Testis (tissue), 3 donors: ENCODE measurements around the gene CHTF18. TPM values are rescaled to one million over a fixed set of nuclear protein-coding genes. Genes with fewer than 3 reads are reported as not detected.
A peak's percentile ranks its signal among the peaks of the same experiment; 100 is the strongest.
"Not testable (repeated sequence)": the region's sequence is repeated elsewhere in the genome, so short reads cannot be mapped to it uniquely, and the experiment has no call there.

ENCODE experiments used
- DNase-seq: peaks from one replicate; pipeline ENCODE4 v3.0.0-alpha.2; 2019
- H3K27ac ChIP-seq, 2 donors: fragments of 200-600 bp; sonication (generic); one replicate each; pipeline ENCODE4 v1.5.1; 2019
- H3K27me3 ChIP-seq: fragments of 200-600 bp; sonication (generic); one replicate; pipeline ENCODE4 v1.5.1; 2019
- H3K36me3 ChIP-seq: fragments of 200-600 bp; sonication (generic); one replicate; pipeline ENCODE4 v1.5.1; 2017; ENCODE audit warnings: low read depth; ENCODE audit errors: missing control alignments
- H3K4me1 ChIP-seq: fragments of 200-600 bp; sonication (generic); one replicate; pipeline ENCODE4 v1.5.1; 2019
- H3K4me3 ChIP-seq, 2 donors: fragments of 200-600 bp; sonication (generic); one replicate each; pipeline ENCODE4 v1.5.1; 2017 to 2019
- H3K9me3 ChIP-seq: fragments of 200-600 bp; sonication (generic); one replicate; pipeline ENCODE4 v1.5.1; 2017
- CTCF ChIP-seq, 3 experiments: fragments of 450-650 bp in 2 of 3; fragments of 200-600 bp in 1 of 3; sonication (generic) in 1 of 3; IDR thresholded peaks; one replicate each; pipeline ENCODE4 v1.5.1; 2016 to 2019; ENCODE audit warnings: antibody characterized with exemption in 3 of 3, mild to moderate bottlenecking in 2 of 3, moderate library complexity in 1 of 3
- POLR2A ChIP-seq: fragments of 450-650 bp; IDR thresholded peaks from one replicate; pipeline ENCODE4 v1.6.1; 2017; ENCODE audit warnings: antibody characterized with exemption, mild to moderate bottlenecking, moderate library complexity
- WGBS, 2 donors: methylation state at CpG; one replicate each; pipeline ENCODE4 v1.1.5; 2018; 5-methylcytosine and 5-hydroxymethylcytosine counted together
- intact Hi-C: fragments of 100-400 bp; cut with DNase I; formaldehyde crosslinking; loops from one replicate; pipeline ENCODE4 v1.15.1; 2023; ENCODE audit warnings: low total_unique reads
- polyA plus RNA-seq: library from polyadenylated mRNA; stranded (reverse); fragments of 350-450 nt; fragmentation: Illumina TruSeq; extraction: RNeasy Lipid Tissue Mini Kit (QIAGEN cat#74804); gene quantifications from one replicate; pipeline ENCODE4 v1.2.3, GENCODE V29; 2014; ENCODE audit warnings: low read depth, low replicate concordance; ENCODE audit not compliant: insufficient read depth
- total RNA-seq, 2 donors: library from RNA; depleted of rRNA; stranded (reverse); fragments of >200 nt; gene quantifications; one replicate each; pipeline ENCODE4 v1.2.3, GENCODE V29; 2016

The CHTF18 gene
- total and polyA plus RNA-seq, 3 donors from 2014 or later = 32.5 to 95.0 (median 90.6) TPM

- Histone ChIP-seq H3K4me1 (peaks cover 14% of the 10 kb centered on the region), H3K36me3 (no peaks in the 10 kb centered on the region), H3K27me3 (no peaks in the 10 kb centered on the region), H3K9me3 (no peaks in the 10 kb centered on the region), H3K27ac (no peak overlapping the region), H3K4me3 (no peak overlapping the region)
- 67 to 84% methylated on average over 10 to 15 of the region's 15 CpGs for WGBS, 2 donors
- DNase-seq = no peak
- intact Hi-C loops = loop anchor here (2.0 kb wide), 1 partner anchor 59 kb away; no protein-coding TSS in a partner anchor
- TF ChIP-seq CTCF (IDR thresholded peaks at IDR 0.05) (no peak), POLR2A (no peak)
These were observed 46.3 kb upstream of the CHTF18 start for GRCh38 chr16:741986-742629.

- H3K36me3 ChIP-seq, intact Hi-C loops, H3K27ac ChIP-seq, H3K27me3 ChIP-seq, H3K4me3 ChIP-seq, H3K9me3 ChIP-seq, DNase-seq: not testable (repeated sequence)
- 80 to 83% methylated on average over 14 of the region's 14 CpGs for whole genome bisulfite sequencing, 2 donors
- H3K4me1 ChIP-seq = peaks cover 14% of the 10 kb centered on the region
These were observed 45.5 kb upstream of the CHTF18 start for GRCh38 chr16:742894-743293.

- Histone ChIP-seq H3K27ac (no peak overlapping the region), H3K4me1 (peaks cover 14% of the 10 kb centered on the region), H3K9me3 (no peaks in the 10 kb centered on the region), H3K27me3 (no peaks in the 10 kb centered on the region), H3K4me3 (no peak overlapping the region), H3K36me3 (no peaks in the 10 kb centered on the region)
- no peak for DNase-seq
- TF ChIP-seq CTCF (IDR thresholded peaks at IDR 0.05) (peak in 1 of 3 experiments; percentile 6), POLR2A (no peak)
- 83 to 84% methylated on average over 3 to 21 of the region's 21 CpGs for WGBS, 2 donors
- intact Hi-C loops = no loop called here
These were observed 44.5 kb upstream of the CHTF18 start for GRCh38 chr16:743794-744500.

- H3K4me3 ChIP-seq = no peak overlapping the region
- TF ChIP-seq POLR2A (no peak), CTCF (IDR thresholded peaks at IDR 0.05) (no peak)
- no peaks in the 10 kb centered on the region for H3K9me3 ChIP-seq
- DNase-seq = no peak
- peaks cover 5% of the 10 kb centered on the region for H3K4me1 ChIP-seq
- intact Hi-C loops = no loop called here
- no peaks in the 10 kb centered on the region for H3K36me3 ChIP-seq
- H3K27me3 ChIP-seq = no peaks in the 10 kb centered on the region
- no peak overlapping the region for H3K27ac ChIP-seq
- 28 to 31% methylated on average over 4 to 14 of the region's 14 CpGs for WGBS, 2 donors
These were observed 42.7 kb upstream of the CHTF18 start for GRCh38 chr16:745739-746138.

- intact Hi-C loops = no loop called here
- Histone ChIP-seq H3K27ac (no peak overlapping the region), H3K4me1 (no peaks in the 10 kb centered on the region), H3K4me3 (no peak overlapping the region), H3K27me3 (no peaks in the 10 kb centered on the region), H3K36me3 (no peaks in the 10 kb centered on the region), H3K9me3 (no peaks in the 10 kb centered on the region)
- WGBS, 2 donors = 74 to 78% methylated on average over 3 to 13 of the region's 13 CpGs
- TF ChIP-seq CTCF (IDR thresholded peaks at IDR 0.05) (no peak), POLR2A (no peak)
- no peak for DNase-seq
These were observed 41.8 kb upstream of the CHTF18 start for GRCh38 chr16:746637-747036.
